Measurements from ENCODE around the gene SERINC2. TPM values are rescaled to one million over a fixed set of nuclear protein-coding genes. Genes with fewer than 3 reads are reported as not detected.

Gene SERINC2
- total and polyA plus RNA-seq, 10 of the 15 experiments (the other 5 are each of a cell fraction or from before 2014, with no cell fraction given) = 0.02 to 9.4 (median 0.50) TPM

DNA sequence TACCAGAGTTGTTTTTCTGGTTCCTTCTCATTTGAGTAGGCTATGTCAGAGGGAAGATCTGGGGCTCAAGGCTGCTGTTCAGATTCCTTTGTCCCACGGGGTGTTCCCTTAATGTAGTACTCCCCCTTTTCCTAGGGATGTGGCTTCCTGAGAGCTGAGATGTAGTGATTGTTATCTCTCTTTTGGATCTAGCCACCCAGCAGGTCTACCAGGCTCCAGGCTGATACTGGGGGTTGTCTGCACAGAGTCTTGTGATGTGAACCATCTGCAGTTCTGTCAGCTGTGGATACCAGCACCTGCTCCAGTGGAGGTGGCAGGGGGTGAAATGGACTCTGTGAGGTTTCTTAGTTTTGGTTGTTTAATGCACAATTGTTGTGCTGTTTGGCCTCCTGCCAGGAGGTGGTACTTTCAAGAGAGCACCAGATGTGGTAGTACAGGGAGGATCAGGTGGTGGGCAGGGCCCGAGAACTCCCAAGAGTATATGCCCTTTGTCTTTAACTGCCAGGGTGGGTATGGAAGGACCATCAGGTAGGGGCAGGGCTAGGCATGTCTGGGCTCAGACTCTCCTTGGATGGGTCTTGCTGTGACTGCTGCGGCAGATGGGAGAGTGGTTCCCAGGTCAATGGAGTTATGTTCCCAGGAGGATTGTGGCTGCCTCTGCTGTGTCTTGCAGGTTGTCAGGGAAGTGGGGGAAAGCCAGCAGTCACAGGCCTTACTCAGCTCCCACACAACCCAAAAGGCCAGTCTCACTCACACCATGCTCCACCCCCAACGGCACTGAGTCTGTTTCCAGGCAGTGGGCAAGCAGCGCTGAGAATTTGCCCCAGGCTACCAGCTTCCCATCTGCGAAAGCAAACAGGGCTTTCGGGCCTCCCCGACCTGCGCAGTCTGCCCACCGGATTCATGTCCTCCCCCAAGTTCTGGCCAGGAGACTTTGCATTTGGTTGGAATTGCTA, 64.2 kb downstream of the SERINC2 start (continued):
- TF ChIP-seq, protein P1, sequence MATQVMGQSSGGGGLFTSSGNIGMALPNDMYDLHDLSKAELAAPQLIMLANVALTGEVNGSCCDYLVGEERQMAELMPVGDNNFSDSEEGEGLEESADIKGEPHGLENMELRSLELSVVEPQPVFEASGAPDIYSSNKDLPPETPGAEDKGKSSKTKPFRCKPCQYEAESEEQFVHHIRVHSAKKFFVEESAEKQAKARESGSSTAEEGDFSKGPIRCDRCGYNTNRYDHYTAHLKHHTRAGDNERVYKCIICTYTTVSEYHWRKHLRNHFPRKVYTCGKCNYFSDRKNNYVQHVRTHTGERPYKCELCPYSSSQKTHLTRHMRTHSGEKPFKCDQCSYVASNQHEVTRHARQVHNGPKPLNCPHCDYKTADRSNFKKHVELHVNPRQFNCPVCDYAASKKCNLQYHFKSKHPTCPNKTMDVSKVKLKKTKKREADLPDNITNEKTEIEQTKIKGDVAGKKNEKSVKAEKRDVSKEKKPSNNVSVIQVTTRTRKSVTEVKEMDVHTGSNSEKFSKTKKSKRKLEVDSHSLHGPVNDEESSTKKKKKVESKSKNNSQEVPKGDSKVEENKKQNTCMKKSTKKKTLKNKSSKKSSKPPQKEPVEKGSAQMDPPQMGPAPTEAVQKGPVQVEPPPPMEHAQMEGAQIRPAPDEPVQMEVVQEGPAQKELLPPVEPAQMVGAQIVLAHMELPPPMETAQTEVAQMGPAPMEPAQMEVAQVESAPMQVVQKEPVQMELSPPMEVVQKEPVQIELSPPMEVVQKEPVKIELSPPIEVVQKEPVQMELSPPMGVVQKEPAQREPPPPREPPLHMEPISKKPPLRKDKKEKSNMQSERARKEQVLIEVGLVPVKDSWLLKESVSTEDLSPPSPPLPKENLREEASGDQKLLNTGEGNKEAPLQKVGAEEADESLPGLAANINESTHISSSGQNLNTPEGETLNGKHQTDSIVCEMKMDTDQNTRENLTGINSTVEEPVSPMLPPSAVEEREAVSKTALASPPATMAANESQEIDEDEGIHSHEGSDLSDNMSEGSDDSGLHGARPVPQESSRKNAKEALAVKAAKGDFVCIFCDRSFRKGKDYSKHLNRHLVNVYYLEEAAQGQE (IDR thresholded peaks at IDR 0.05; ENCODE audit: low read depth, low read length) = no peak
- TF ChIP-seq NFIC (IDR thresholded peaks at IDR 0.05; ENCODE audit: low read depth, low read length) = no peak
- TF ChIP-seq SRF (IDR thresholded peaks at IDR 0.05; ENCODE audit: low read depth in 2 of 2, low read length in 2 of 2) = no peak
- no peak for TF ChIP-seq BRCA1 (IDR thresholded peaks at IDR 0.05; ENCODE audit: low read depth, low read length)
- no peak for TF ChIP-seq ATF3 (IDR thresholded peaks at IDR 0.05; ENCODE audit: borderline replicate concordance, extremely low read depth, low read depth, low read length)
- TF ChIP-seq NR2C1 (IDR thresholded peaks at IDR 0.05) = no peak
- peak; percentile 89 for TF ChIP-seq TCF12 (IDR thresholded peaks at IDR 0.05; ENCODE audit: low read depth, low read length)
- TF ChIP-seq BCL11A (IDR thresholded peaks at IDR 0.05; ENCODE audit: low read depth, low read length) = 0 out of 2 replicates have a peak, but pooled peaks have one; percentile 8
- TF ChIP-seq RAD51 (IDR thresholded peaks at IDR 0.05) = no peak; the same call in 1 of the 2 replicates
- TF ChIP-seq, protein P2, sequence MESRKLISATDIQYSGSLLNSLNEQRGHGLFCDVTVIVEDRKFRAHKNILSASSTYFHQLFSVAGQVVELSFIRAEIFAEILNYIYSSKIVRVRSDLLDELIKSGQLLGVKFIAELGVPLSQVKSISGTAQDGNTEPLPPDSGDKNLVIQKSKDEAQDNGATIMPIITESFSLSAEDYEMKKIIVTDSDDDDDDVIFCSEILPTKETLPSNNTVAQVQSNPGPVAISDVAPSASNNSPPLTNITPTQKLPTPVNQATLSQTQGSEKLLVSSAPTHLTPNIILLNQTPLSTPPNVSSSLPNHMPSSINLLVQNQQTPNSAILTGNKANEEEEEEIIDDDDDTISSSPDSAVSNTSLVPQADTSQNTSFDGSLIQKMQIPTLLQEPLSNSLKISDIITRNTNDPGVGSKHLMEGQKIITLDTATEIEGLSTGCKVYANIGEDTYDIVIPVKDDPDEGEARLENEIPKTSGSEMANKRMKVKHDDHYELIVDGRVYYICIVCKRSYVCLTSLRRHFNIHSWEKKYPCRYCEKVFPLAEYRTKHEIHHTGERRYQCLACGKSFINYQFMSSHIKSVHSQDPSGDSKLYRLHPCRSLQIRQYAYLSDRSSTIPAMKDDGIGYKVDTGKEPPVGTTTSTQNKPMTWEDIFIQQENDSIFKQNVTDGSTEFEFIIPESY (IDR thresholded peaks at IDR 0.05) = no peak; the same call in 1 of the 2 replicates
- no peak for TF ChIP-seq CBX5 (IDR thresholded peaks at IDR 0.05; ENCODE audit: low read depth)
- TF ChIP-seq TBL1XR1 (IDR thresholded peaks at IDR 0.05; ENCODE audit: low read depth, low read length) = no peak
- peak; percentile 90 for TF ChIP-seq ZNF687 (IDR thresholded peaks at IDR 0.05)
- peak; percentile 91 to 92; a peak in 3 of 4 replicates for TF ChIP-seq IKZF2 (IDR thresholded peaks at IDR 0.05)
- TF ChIP-seq SIN3A (IDR thresholded peaks at IDR 0.05; ENCODE audit: low read depth, low read length) = no peak
- TF ChIP-seq IRF4 (IDR thresholded peaks at IDR 0.05; ENCODE audit: low read depth, low read length) = no peak
- TF ChIP-seq, protein P3, sequence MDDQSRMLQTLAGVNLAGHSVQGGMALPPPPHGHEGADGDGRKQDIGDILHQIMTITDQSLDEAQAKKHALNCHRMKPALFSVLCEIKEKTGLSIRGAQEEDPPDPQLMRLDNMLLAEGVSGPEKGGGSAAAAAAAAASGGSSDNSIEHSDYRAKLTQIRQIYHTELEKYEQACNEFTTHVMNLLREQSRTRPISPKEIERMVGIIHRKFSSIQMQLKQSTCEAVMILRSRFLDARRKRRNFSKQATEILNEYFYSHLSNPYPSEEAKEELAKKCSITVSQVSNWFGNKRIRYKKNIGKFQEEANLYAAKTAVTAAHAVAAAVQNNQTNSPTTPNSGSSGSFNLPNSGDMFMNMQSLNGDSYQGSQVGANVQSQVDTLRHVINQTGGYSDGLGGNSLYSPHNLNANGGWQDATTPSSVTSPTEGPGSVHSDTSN (IDR thresholded peaks at IDR 0.05; ENCODE audit: insufficient replicate concordance, low read depth, low read length) = peak; percentile 41
